Keratinocyte (primary cell): ENCODE data around the gene ALK. TPM values are rescaled to one million over a fixed set of nuclear protein-coding genes. Genes with fewer than 3 reads are reported as not detected.

Source experiments
- DNase-seq: peaks from one replicate; pipeline ENCODE4 v3.0.0-alpha.2; 2011; ENCODE audit warnings: low read depth, missing footprints, low spot score
- FAIRE-seq: peaks from 2 replicates; lab custom pipeline; 2011; peaks lifted over from hg19 to GRCh38; lab: Jason Lieb, UNC
- H2AFZ ChIP-seq: 2 replicates; pipeline ENCODE4 v1.6.0; 2012; ENCODE audit warnings: low read length, control low read depth, inconsistent platforms; ENCODE audit not compliant: control insufficient read depth
- H3K27ac ChIP-seq: 2 replicates; pipeline ENCODE4 v1.5.1; 2011; ENCODE audit warnings: low read length; ENCODE audit not compliant: control insufficient read depth, insufficient read depth
- H3K27me3 ChIP-seq: 3 replicates; pipeline ENCODE4 v1.6.0; 2011; ENCODE audit warnings: low read length; ENCODE audit not compliant: control insufficient read depth, insufficient read depth; ENCODE audit errors: extremely low read depth
- H3K36me3 ChIP-seq, 2 experiments: 2 replicates in 1 of 2; 3 replicates in 1 of 2; pipeline ENCODE4 v1.5.1; 2011; ENCODE audit warnings: low read length in 2 of 2, mild to moderate bottlenecking in 1 of 2; ENCODE audit not compliant: control insufficient read depth in 2 of 2, insufficient read depth in 2 of 2; ENCODE audit errors: extremely low read depth in 1 of 2
- H3K4me1 ChIP-seq: 3 replicates; pipeline ENCODE4 v1.5.1; 2011; ENCODE audit warnings: low read length; ENCODE audit not compliant: control insufficient read depth, insufficient read depth; ENCODE audit errors: extremely low read depth
- H3K4me2 ChIP-seq: 3 replicates; pipeline ENCODE4 v1.6.0; 2011; ENCODE audit warnings: low read depth, low read length; ENCODE audit not compliant: control insufficient read depth, insufficient read depth; ENCODE audit errors: extremely low read depth
- H3K4me3 ChIP-seq, 3 experiments: fragments of 200-600 bp in 1 of 3; sonication (generic) in 1 of 3; 2 replicates in 2 of 3; 3 replicates in 1 of 3; pipeline ENCODE4 v1.5.1; 2011 to 2016; ENCODE audit warnings: low read length in 3 of 3, mild to moderate bottlenecking in 3 of 3, control low read depth in 2 of 3, inconsistent platforms in 1 of 3, low read depth in 1 of 3, mixed read lengths in 1 of 3, mixed run types in 1 of 3, moderate library complexity in 1 of 3; ENCODE audit not compliant: control insufficient read depth in 2 of 3, insufficient read depth in 2 of 3; ENCODE audit errors: extremely low read depth in 1 of 3
- H3K79me2 ChIP-seq: 2 replicates; pipeline ENCODE4 v1.6.0; 2012; ENCODE audit warnings: low read length; ENCODE audit not compliant: control insufficient read depth, insufficient read depth
- H3K9ac ChIP-seq: 3 replicates; pipeline ENCODE4 v1.6.0; 2011; ENCODE audit warnings: low read length; ENCODE audit not compliant: control insufficient read depth, insufficient read depth; ENCODE audit errors: extremely low read depth
- H3K9me1 ChIP-seq: 3 replicates; pipeline ENCODE4 v1.6.0; 2011; ENCODE audit warnings: low read length; ENCODE audit not compliant: control insufficient read depth, insufficient read depth; ENCODE audit errors: extremely low read depth
- H3K9me3 ChIP-seq: 2 replicates; pipeline ENCODE4 v1.5.1; 2012; ENCODE audit warnings: low read depth, low read length; ENCODE audit not compliant: control insufficient read depth
- H4K20me1 ChIP-seq: 3 replicates; pipeline ENCODE4 v1.6.0; 2011; ENCODE audit warnings: low read length; ENCODE audit not compliant: control insufficient read depth, insufficient read depth; ENCODE audit errors: extremely low read depth
- EZH2 ChIP-seq: IDR thresholded peaks from one replicate; pipeline ENCODE4 v1.6.1; 2012; ENCODE audit warnings: inconsistent platforms, mild to moderate bottlenecking, low read length, moderate library complexity
- dilution Hi-C: fragments of 300-500 bp; cut with MboI; formaldehyde crosslinking; loops from one replicate; pipeline ENCODE4 v1.7.0; 2020; ENCODE audit warnings: low sequenced_read_pairs; ENCODE audit not compliant: extremely low pct_ligation_motif_present
- polyA plus RNA-seq, 5 experiments: library from polyadenylated mRNA; depleted of rRNA in 3 of 5; stranded (reverse) in 3 of 5; stranded (forward) in 1 of 5; unstranded in 1 of 5; fragments of >200 nt; gene quantifications; 1 replicate in 1 of 5; 2 replicates in 3 of 5; 3 replicates in 1 of 5; pipeline versions ENCODE4 v1.2.1 to v1.2.3, GENCODE V29; 2011 to 2012; ENCODE audit warnings: missing spikeins in 2 of 5, low read depth in 1 of 5, low replicate concordance in 1 of 5
- TF ChIP-seq, protein P1 (sequence below), 3 experiments: IDR thresholded peaks in 1 of 3; conservative IDR thresholded peaks in 1 of 3; optimal IDR thresholded peaks in 1 of 3; 2 replicates in 2 of 3; 3 replicates in 1 of 3; pipeline versions ENCODE3 to v1.5.1; 2011; ENCODE audit warnings: low read length in 3 of 3, mild to moderate bottlenecking in 3 of 3, moderate library complexity in 2 of 3, control low read depth in 1 of 3, inconsistent platforms in 1 of 3; ENCODE audit not compliant: insufficient read depth in 2 of 3; ENCODE audit errors: extremely low read depth in 1 of 3

The ALK gene
- polyA plus RNA-seq, 1 donor (not counting 4 experiments of a cell fraction or from before 2014, with no cell fraction given) = not detected

DNA sequence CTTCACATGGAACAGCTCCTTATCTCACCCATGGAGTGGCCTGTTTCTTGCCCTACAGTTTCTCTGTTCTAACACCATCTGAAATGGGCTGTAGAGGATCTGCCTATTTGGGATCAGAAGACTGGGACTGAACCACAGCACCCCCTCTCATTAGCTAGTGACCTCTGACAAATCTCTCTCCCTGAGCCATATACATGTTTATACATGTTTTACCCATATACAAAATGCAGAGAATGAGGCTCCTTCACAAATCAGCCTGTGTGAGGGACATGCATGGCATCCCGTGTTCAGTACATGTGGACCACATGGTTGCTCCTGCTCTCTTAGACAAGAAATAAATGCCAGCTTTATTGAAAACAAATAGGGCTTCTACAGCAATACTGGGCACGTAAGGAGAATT, 282.7 kb downstream of the ALK start:
- Histone ChIP-seq H3K4me2 (peak overlapping the region; percentile 27), H3K9me3 (no peaks in the 10 kb centered on the region), H2AFZ (peak overlapping the region; percentile 47), H3K4me1 (peaks cover 21% of the 10 kb centered on the region), H3K9ac (no peak overlapping the region), H3K4me3 (no peak overlapping the region), H3K36me3 (no peaks in the 10 kb centered on the region), H3K79me2 (no peaks in the 10 kb centered on the region), H3K27ac (no peak overlapping the region), H4K20me1 (no peaks in the 10 kb centered on the region), H3K9me1 (no peaks in the 10 kb centered on the region), H3K27me3 (no peaks in the 10 kb centered on the region)
- dilution Hi-C loops = no loop called here
- FAIRE-seq (peak; percentile 52), DNase-seq (no peak)
- TF ChIP-seq EZH2 = no peak
- TF ChIP-seq, protein P1, sequence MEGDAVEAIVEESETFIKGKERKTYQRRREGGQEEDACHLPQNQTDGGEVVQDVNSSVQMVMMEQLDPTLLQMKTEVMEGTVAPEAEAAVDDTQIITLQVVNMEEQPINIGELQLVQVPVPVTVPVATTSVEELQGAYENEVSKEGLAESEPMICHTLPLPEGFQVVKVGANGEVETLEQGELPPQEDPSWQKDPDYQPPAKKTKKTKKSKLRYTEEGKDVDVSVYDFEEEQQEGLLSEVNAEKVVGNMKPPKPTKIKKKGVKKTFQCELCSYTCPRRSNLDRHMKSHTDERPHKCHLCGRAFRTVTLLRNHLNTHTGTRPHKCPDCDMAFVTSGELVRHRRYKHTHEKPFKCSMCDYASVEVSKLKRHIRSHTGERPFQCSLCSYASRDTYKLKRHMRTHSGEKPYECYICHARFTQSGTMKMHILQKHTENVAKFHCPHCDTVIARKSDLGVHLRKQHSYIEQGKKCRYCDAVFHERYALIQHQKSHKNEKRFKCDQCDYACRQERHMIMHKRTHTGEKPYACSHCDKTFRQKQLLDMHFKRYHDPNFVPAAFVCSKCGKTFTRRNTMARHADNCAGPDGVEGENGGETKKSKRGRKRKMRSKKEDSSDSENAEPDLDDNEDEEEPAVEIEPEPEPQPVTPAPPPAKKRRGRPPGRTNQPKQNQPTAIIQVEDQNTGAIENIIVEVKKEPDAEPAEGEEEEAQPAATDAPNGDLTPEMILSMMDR (optimal IDR thresholded peaks at IDR 0.05 in 1 of 3, IDR thresholded peaks at IDR 0.05 in 1 of 3, conservative IDR thresholded peaks at IDR 0.05 in 1 of 3; ENCODE audit: extremely low read depth in 1 of 3, insufficient read depth in 2 of 3, low read length in 3 of 3) = no peak

DNA sequence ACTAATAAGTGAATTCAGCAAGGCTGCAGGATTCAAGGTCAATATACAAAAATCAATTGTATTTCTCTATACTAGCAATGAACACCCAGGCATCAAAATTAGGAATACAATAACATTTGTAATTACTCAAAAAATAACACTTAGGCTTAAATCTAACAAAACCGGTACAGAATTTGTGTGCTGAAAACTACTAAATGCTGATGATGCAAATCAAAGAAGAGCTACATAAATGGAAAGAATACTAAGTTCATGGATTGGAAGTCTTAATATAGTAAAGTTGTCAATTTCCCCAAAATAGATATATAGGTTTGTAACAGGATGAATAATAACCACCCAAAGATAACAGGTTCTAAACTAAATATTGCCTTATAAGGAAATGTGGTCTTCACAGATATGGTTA, 286.5 kb downstream of the ALK start:
- FAIRE-seq (no peak), DNase-seq (no peak)
- TF ChIP-seq, protein P1 (optimal IDR thresholded peaks at IDR 0.05 in 1 of 3, IDR thresholded peaks at IDR 0.05 in 1 of 3, conservative IDR thresholded peaks at IDR 0.05 in 1 of 3; ENCODE audit: extremely low read depth in 1 of 3, insufficient read depth in 2 of 3, low read length in 3 of 3) = no peak
- TF ChIP-seq EZH2 = no peak
- Histone ChIP-seq H3K27ac (no peak overlapping the region), H3K4me2 (no peak overlapping the region), H3K9me3 (no peaks in the 10 kb centered on the region), H3K79me2 (no peaks in the 10 kb centered on the region), H3K36me3 (no peaks in the 10 kb centered on the region), H4K20me1 (no peaks in the 10 kb centered on the region), H2AFZ (no peak overlapping the region), H3K9ac (no peak overlapping the region), H3K27me3 (no peaks in the 10 kb centered on the region), H3K9me1 (no peaks in the 10 kb centered on the region), H3K4me1 (peaks cover 23% of the 10 kb centered on the region), H3K4me3 (no peak overlapping the region)
- dilution Hi-C loops = no loop called here
